ENCODE data around the gene PTPRG.

PTPRG gene

DNA sequence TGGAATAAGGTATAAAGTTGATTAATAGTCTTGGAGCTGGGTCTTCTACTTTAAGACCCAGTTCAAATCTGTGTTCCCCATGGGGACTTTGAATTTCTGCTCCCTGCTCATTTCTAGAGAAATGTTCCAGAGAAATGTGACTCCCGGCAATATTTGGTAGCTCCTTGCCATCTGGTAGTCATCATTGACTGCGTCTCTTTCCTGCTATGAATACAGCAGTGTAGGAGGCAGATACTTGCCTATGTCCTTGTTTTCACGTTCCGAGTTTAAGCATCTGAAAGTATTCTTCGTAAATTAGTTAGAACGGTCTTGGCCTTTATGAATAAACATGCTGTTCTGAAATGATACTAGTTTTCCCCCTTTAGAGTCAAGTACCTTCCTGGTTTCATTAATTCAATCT is 352.9 kb downstream of the PTPRG start:
- DNase-seq, result no peak
- no peak overlapping the region for H3K27ac ChIP-seq (ENCODE audit: insufficient read depth, low read length, poor library complexity, severe bottlenecking)
- no peaks in the 10 kb centered on the region for H3K27me3 ChIP-seq (replicated peaks; ENCODE audit: control insufficient read depth, insufficient read depth, low read length, poor library complexity, severe bottlenecking)
- H3K9me3 ChIP-seq (ENCODE audit: control insufficient read depth, low read length), result no peaks in the 10 kb centered on the region
- no peaks in the 10 kb centered on the region for H3K4me1 ChIP-seq (ENCODE audit: control insufficient read depth, insufficient read depth, low read length, poor library complexity, severe bottlenecking)
- H3K36me3 ChIP-seq (ENCODE audit: control insufficient read depth, insufficient read depth, low read length), result no peaks in the 10 kb centered on the region
- no peak overlapping the region for H3K4me3 ChIP-seq (ENCODE audit: insufficient read depth, low read depth, low read length, poor library complexity, severe bottlenecking)

DNA sequence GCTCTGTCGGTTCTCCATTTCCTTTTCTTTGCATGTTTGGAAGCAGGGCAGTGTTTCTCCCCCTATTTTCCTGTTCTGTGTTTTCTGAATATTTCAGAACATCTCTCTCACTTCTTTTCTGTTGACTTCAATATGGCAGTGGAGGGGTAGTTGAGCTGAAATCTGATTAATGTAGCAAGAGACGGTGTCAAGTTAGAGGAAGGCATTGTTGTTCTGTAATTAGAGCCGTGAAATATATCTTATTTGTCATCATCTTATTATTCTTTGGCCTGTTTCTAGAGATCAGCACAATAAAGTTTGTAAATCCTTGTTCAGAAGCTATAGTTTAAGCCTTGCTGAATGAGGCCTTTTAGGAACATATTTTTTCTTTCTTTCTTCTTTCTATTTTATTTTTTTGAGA is 353.9 kb downstream of the PTPRG start:
- H3K4me3 ChIP-seq (ENCODE audit: insufficient read depth, low read depth, low read length, poor library complexity, severe bottlenecking), result no peak overlapping the region
- no peaks in the 10 kb centered on the region for H3K4me1 ChIP-seq (ENCODE audit: control insufficient read depth, insufficient read depth, low read length, poor library complexity, severe bottlenecking)
- H3K27me3 ChIP-seq (replicated peaks; ENCODE audit: control insufficient read depth, insufficient read depth, low read length, poor library complexity, severe bottlenecking), result no peaks in the 10 kb centered on the region
- no peaks in the 10 kb centered on the region for H3K36me3 ChIP-seq (ENCODE audit: control insufficient read depth, insufficient read depth, low read length)
- DNase-seq, result no peak
- no peaks in the 10 kb centered on the region for H3K9me3 ChIP-seq (ENCODE audit: control insufficient read depth, low read length)
- H3K27ac ChIP-seq (ENCODE audit: insufficient read depth, low read length, poor library complexity, severe bottlenecking), result no peak overlapping the region

DNA sequence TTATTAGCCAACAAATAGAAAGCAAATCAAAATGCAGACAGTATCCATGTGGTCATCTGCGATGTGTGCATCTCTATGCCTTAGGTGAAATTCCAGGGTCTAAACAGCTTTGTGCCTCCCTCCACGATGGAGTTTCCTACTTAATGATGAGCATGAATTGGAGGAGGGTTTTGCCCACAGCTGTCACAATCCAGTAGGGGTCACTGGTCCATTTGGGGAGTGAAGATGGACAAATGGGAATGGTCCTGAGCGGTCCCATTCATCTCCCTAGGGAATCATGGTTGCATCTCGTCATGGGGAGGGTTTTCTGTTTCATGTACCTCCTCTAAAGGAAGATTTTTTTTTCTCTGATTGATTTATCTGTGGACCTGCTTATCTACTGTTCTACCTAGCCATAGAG is 358.0 kb downstream of the PTPRG start:
- H3K36me3 ChIP-seq (ENCODE audit: control insufficient read depth, insufficient read depth, low read length), result no peaks in the 10 kb centered on the region
- H3K9me3 ChIP-seq (ENCODE audit: control insufficient read depth, low read length), result no peaks in the 10 kb centered on the region
- no peak overlapping the region for H3K4me3 ChIP-seq (ENCODE audit: insufficient read depth, low read depth, low read length, poor library complexity, severe bottlenecking)
- H3K4me1 ChIP-seq (ENCODE audit: control insufficient read depth, insufficient read depth, low read length, poor library complexity, severe bottlenecking), result no peaks in the 10 kb centered on the region
- no peak for DNase-seq
- no peak overlapping the region for H3K27ac ChIP-seq (ENCODE audit: insufficient read depth, low read length, poor library complexity, severe bottlenecking)
- H3K27me3 ChIP-seq (replicated peaks; ENCODE audit: control insufficient read depth, insufficient read depth, low read length, poor library complexity, severe bottlenecking), result no peaks in the 10 kb centered on the region

DNA sequence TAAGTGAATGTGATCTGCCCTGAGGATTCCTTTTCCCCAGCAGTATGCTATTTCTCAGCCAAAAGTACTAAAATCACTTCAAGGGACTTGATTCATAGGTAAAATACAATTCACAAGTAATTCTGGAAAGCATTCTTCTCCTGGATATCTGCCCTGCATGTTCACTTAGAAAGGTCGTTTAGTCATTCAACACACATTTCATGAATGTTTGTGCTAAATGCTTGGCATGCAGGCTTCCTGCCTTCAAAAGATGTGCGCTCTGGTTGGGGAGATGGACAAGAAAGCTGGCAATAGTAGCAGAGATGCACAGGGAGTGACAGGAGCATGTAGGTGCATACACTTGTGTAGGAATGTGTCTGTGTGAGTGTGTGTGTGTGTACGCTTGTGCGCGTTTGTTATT is 360.7 kb downstream of the PTPRG start:
- Histone ChIP-seq H3K27me3 (replicated peaks; ENCODE audit: control insufficient read depth, insufficient read depth, low read length, poor library complexity, severe bottlenecking) (no peaks in the 10 kb centered on the region), H3K9me3 (ENCODE audit: control insufficient read depth, low read length) (no peaks in the 10 kb centered on the region), H3K27ac (ENCODE audit: insufficient read depth, low read length, poor library complexity, severe bottlenecking) (no peak overlapping the region), H3K4me1 (ENCODE audit: control insufficient read depth, insufficient read depth, low read length, poor library complexity, severe bottlenecking) (no peaks in the 10 kb centered on the region), H3K36me3 (ENCODE audit: control insufficient read depth, insufficient read depth, low read length) (no peaks in the 10 kb centered on the region), H3K4me3 (ENCODE audit: insufficient read depth, low read depth, low read length, poor library complexity, severe bottlenecking) (no peak overlapping the region)
- DNase-seq, result no peak

DNA sequence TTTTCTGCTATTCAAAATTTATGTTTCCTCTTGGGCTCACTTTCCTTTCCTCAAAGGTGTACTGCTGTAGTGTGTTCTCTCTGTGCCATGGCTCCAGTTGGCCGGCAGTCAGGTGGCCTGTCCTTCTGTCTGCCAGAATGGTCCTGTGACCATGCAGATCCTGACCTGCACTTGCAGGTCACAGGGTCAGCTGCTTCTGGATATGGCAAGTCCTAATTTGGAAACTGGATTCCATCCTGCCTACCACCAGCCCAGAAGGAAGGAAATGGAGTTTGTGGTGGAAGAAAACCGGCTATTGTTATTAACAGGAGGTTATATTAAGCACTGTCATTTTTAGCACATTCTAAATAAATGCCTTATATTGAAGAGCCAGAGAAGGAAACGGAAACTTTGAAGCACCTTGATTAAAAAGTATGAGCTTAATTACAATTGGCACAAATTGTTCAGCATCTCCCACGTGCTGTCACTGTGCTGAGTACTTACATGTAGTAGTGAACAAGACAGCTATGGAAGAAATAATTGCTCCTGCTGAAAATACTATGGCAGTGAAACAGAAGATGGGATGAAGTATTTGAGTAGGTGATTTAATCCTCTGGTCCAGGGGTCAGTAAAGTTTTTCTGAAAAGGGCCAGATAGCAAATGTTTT is 362.8 kb downstream of the PTPRG start:
- H3K9me3 ChIP-seq (ENCODE audit: control insufficient read depth, low read length), result no peaks in the 10 kb centered on the region
- H3K4me1 ChIP-seq (ENCODE audit: control insufficient read depth, insufficient read depth, low read length, poor library complexity, severe bottlenecking), result no peaks in the 10 kb centered on the region
- H3K27ac ChIP-seq (ENCODE audit: insufficient read depth, low read length, poor library complexity, severe bottlenecking), result no peak overlapping the region
- H3K27me3 ChIP-seq (replicated peaks; ENCODE audit: control insufficient read depth, insufficient read depth, low read length, poor library complexity, severe bottlenecking), result no peaks in the 10 kb centered on the region
- DNase-seq, result no peak
- no peaks in the 10 kb centered on the region for H3K36me3 ChIP-seq (ENCODE audit: control insufficient read depth, insufficient read depth, low read length)
- no peak overlapping the region for H3K4me3 ChIP-seq (ENCODE audit: insufficient read depth, low read depth, low read length, poor library complexity, severe bottlenecking)

DNA sequence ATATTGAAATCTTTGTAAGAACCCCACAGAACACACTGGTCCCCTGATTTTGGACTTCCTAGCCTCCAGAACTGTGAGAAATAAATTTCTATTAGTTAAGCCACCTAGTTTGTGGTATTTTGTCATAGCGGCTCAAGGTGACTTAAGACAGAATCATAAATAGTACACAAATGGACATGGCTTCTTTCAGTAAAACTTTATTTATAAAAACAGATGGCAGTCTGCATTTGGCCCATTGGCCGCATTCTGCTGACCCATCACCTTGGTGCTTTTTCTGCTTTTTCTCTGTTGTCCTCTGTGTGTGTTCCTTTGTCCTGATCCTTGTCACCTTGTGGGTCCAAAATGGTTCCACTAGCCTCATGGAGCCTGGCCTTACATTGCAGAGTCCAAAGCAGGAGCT is 363.6 kb downstream of the PTPRG start:
- no peak for DNase-seq
- H3K4me1 ChIP-seq (ENCODE audit: control insufficient read depth, insufficient read depth, low read length, poor library complexity, severe bottlenecking), result no peaks in the 10 kb centered on the region
- H3K36me3 ChIP-seq (ENCODE audit: control insufficient read depth, insufficient read depth, low read length), result no peaks in the 10 kb centered on the region
- no peak overlapping the region for H3K27ac ChIP-seq (ENCODE audit: insufficient read depth, low read length, poor library complexity, severe bottlenecking)
- no peaks in the 10 kb centered on the region for H3K27me3 ChIP-seq (replicated peaks; ENCODE audit: control insufficient read depth, insufficient read depth, low read length, poor library complexity, severe bottlenecking)
- no peak overlapping the region for H3K4me3 ChIP-seq (ENCODE audit: insufficient read depth, low read depth, low read length, poor library complexity, severe bottlenecking)
- H3K9me3 ChIP-seq (ENCODE audit: control insufficient read depth, low read length), result no peaks in the 10 kb centered on the region

DNA sequence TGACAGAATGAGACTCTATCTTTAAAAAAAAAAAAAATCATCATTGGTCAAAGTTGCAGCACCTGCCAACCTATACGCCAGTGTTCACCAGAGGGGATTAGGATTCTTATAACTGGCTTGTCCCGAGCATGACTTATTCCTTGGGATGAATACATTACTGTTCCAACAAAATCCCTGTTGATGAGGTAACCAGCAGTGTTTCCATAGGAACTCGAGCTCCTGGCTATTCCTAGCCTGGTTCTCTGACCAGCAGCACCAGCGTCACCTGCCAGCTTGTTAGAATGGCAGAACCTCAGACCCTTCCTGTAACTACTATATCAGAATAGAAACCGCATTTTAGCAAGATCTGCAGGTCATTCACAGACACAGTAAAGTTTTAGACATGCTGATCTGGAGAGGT is 364.4 kb downstream of the PTPRG start:
- Histone ChIP-seq H3K27me3 (replicated peaks; ENCODE audit: control insufficient read depth, insufficient read depth, low read length, poor library complexity, severe bottlenecking) (no peaks in the 10 kb centered on the region), H3K4me1 (ENCODE audit: control insufficient read depth, insufficient read depth, low read length, poor library complexity, severe bottlenecking) (no peaks in the 10 kb centered on the region), H3K36me3 (ENCODE audit: control insufficient read depth, insufficient read depth, low read length) (no peaks in the 10 kb centered on the region), H3K27ac (ENCODE audit: insufficient read depth, low read length, poor library complexity, severe bottlenecking) (no peak overlapping the region), H3K4me3 (ENCODE audit: insufficient read depth, low read depth, low read length, poor library complexity, severe bottlenecking) (no peak overlapping the region), H3K9me3 (ENCODE audit: control insufficient read depth, low read length) (no peaks in the 10 kb centered on the region)
- DNase-seq, result no peak

DNA sequence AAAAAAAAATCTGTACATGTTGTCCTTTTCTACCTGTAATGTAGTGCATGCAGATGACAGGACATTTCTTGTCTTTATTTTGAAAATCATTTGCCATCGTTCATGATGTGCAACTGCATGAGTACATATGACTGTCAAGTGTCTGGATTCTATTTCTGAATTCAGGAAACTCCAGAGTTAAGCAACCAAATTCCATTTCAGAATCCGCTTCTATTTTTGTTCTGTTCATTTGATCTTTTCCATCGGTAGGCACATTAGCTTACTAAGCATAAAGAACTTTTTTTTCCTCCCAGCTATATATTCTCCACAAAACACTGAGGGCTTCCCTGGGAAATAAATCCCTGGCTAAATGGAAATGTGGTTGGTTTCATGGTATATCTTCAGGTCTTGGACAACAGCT is 365.6 kb downstream of the PTPRG start:
- H3K4me1 ChIP-seq (ENCODE audit: control insufficient read depth, insufficient read depth, low read length, poor library complexity, severe bottlenecking), result no peaks in the 10 kb centered on the region
- no peak for DNase-seq
- no peaks in the 10 kb centered on the region for H3K36me3 ChIP-seq (ENCODE audit: control insufficient read depth, insufficient read depth, low read length)
- H3K9me3 ChIP-seq (ENCODE audit: control insufficient read depth, low read length), result no peaks in the 10 kb centered on the region
- H3K4me3 ChIP-seq (ENCODE audit: insufficient read depth, low read depth, low read length, poor library complexity, severe bottlenecking), result no peak overlapping the region
- H3K27me3 ChIP-seq (replicated peaks; ENCODE audit: control insufficient read depth, insufficient read depth, low read length, poor library complexity, severe bottlenecking), result no peaks in the 10 kb centered on the region
- no peak overlapping the region for H3K27ac ChIP-seq (ENCODE audit: insufficient read depth, low read length, poor library complexity, severe bottlenecking)

DNA sequence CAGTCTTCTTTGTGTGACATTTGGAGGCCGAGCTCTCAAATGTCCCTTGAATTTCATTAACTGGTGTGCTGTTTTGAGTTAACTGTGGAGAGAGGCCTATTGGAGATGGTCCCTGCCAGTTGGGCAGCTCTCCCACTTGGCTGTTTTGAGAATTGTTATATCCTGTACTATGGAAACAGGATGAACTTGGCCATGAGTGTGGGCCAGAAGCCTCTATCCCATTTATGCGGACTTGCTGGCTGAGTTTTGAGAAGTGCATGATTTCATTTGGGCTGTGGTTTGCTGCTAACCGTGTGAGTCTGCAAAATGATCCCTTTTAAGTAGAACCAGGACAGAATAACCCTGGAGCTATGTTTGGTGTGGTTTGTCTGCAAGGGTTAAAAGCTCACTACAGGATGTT is 366.0 kb downstream of the PTPRG start:
- Histone ChIP-seq H3K4me1 (ENCODE audit: control insufficient read depth, insufficient read depth, low read length, poor library complexity, severe bottlenecking) (no peaks in the 10 kb centered on the region), H3K9me3 (ENCODE audit: control insufficient read depth, low read length) (no peaks in the 10 kb centered on the region), H3K27me3 (replicated peaks; ENCODE audit: control insufficient read depth, insufficient read depth, low read length, poor library complexity, severe bottlenecking) (no peaks in the 10 kb centered on the region), H3K4me3 (ENCODE audit: insufficient read depth, low read depth, low read length, poor library complexity, severe bottlenecking) (no peak overlapping the region), H3K36me3 (ENCODE audit: control insufficient read depth, insufficient read depth, low read length) (no peaks in the 10 kb centered on the region), H3K27ac (ENCODE audit: insufficient read depth, low read length, poor library complexity, severe bottlenecking) (no peak overlapping the region)
- DNase-seq, result no peak

DNA sequence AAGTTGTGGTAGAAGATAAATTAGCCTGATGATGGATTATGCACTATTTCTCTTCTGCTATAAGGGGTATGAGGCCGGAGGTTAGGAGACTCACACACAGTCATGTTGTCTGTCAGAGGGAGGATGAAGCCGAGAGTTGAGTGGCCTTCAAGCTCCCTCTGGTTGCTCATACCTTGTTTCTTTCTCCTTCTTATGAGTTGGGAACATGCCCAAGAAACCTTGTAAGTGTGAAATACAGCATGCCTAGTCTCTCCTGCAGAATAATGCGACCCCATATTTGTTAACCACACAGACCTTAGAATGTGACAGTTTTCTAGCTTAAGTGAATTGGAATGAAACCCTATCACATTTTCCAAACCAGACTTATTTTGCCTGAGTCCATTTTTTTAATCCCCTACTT is 366.7 kb downstream of the PTPRG start:
- Histone ChIP-seq H3K27me3 (replicated peaks; ENCODE audit: control insufficient read depth, insufficient read depth, low read length, poor library complexity, severe bottlenecking) (no peaks in the 10 kb centered on the region), H3K27ac (ENCODE audit: insufficient read depth, low read length, poor library complexity, severe bottlenecking) (no peak overlapping the region), H3K4me1 (ENCODE audit: control insufficient read depth, insufficient read depth, low read length, poor library complexity, severe bottlenecking) (no peaks in the 10 kb centered on the region), H3K4me3 (ENCODE audit: insufficient read depth, low read depth, low read length, poor library complexity, severe bottlenecking) (no peak overlapping the region), H3K36me3 (ENCODE audit: control insufficient read depth, insufficient read depth, low read length) (no peaks in the 10 kb centered on the region), H3K9me3 (ENCODE audit: control insufficient read depth, low read length) (no peaks in the 10 kb centered on the region)
- DNase-seq, result no peak
